ENCODE data around the gene NTN5.

- no peak for TF ChIP-seq CTCF (IDR thresholded peaks at IDR 0.05)
- TF ChIP-seq POLR2A (IDR thresholded peaks at IDR 0.05) = no peak
Measured at GRCh38 chr19:48665786-48666185, 7.0 kb downstream of the NTN5 start.

Data from heart left ventricle (tissue), 13 donors.